Mesothelial cell of epicardium (in vitro differentiated cells): ENCODE data around the gene EFCAB9. TPM values are rescaled to one million over a fixed set of nuclear protein-coding genes. Genes with fewer than 3 reads are reported as not detected.

ENCODE experiments used
- DNase-seq, 2 experiments: peaks; one replicate each; pipeline ENCODE4 v3.0.0; 2021; ENCODE audit warnings: low spot score in 2 of 2; ENCODE audit not compliant: unreplicated experiment in 2 of 2
- H3K27ac Mint-ChIP-seq: 2 replicates; pipeline ENCODE4 v1.8.0; 2021; ENCODE audit warnings: mixed read lengths
- H3K27me3 Mint-ChIP-seq: 2 replicates; pipeline ENCODE4 v1.8.0; 2021; ENCODE audit warnings: low read depth, mixed read lengths
- H3K36me3 Mint-ChIP-seq: 2 replicates; pipeline ENCODE4 v1.8.0; 2021; ENCODE audit warnings: mixed read lengths
- H3K4me1 Mint-ChIP-seq: 2 replicates; pipeline ENCODE4 v1.8.0; 2021; ENCODE audit warnings: mixed read lengths
- H3K4me3 Mint-ChIP-seq: 2 replicates; pipeline ENCODE4 v1.8.0; 2021; ENCODE audit warnings: mild to moderate bottlenecking, moderate library complexity, mixed read lengths
- H3K9me3 Mint-ChIP-seq: 2 replicates; pipeline ENCODE4 v1.8.0; 2021; ENCODE audit warnings: mixed read lengths
- total RNA-seq: library from RNA; stranded (reverse); gene quantifications from 3 replicates; pipeline ENCODE4 v1.2.1, GENCODE V29; 2021
- TF ChIP-seq, protein P1 (sequence below): fragments of 200-600 bp; sonication (generic); IDR thresholded peaks from one replicate; pipeline ENCODE4 v1.5.0; 2021; ENCODE audit warnings: antibody characterized with exemption; ENCODE audit not compliant: unreplicated experiment

Gene EFCAB9
- total RNA-seq, 1 donor from 2014 or later: not detected

DNA sequence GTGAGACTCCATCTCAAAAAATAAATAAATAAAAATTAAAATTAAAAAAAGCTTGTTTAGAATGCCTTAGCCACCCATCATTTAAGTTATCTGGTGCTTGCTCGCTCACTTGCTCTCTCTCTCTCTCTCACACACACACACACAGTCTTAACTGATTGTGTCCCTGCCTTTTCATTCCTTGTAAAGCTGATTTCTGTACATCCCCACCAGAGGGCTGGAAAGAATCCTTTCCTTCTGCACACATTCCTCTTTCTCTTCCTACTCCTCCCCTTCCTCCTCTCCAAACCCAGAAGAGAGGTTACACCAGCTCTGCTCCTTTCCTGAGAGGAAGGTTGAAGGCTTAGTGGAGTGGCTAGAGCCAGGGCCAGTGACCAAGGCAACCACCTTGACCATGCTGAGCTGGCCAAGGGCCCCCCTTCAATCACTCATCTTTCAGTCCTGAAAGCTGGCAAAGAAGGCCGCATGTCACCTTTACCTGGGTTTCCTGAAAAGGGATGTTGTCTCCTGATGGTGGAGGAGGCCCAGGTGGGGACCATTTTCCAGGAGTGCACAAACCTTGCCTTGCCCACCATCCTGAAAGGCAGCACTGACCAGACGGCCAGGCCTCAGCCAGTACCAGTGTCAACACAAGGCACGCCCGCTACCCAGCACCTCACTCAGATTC is 31.5 kb upstream of the EFCAB9 start:
- DNase-seq: no peak
- TF ChIP-seq, protein P1, sequence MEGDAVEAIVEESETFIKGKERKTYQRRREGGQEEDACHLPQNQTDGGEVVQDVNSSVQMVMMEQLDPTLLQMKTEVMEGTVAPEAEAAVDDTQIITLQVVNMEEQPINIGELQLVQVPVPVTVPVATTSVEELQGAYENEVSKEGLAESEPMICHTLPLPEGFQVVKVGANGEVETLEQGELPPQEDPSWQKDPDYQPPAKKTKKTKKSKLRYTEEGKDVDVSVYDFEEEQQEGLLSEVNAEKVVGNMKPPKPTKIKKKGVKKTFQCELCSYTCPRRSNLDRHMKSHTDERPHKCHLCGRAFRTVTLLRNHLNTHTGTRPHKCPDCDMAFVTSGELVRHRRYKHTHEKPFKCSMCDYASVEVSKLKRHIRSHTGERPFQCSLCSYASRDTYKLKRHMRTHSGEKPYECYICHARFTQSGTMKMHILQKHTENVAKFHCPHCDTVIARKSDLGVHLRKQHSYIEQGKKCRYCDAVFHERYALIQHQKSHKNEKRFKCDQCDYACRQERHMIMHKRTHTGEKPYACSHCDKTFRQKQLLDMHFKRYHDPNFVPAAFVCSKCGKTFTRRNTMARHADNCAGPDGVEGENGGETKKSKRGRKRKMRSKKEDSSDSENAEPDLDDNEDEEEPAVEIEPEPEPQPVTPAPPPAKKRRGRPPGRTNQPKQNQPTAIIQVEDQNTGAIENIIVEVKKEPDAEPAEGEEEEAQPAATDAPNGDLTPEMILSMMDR: no peak
- peaks cover 13% of the 10 kb centered on the region for H3K4me1 Mint-ChIP-seq
- no peak overlapping the region for H3K27ac Mint-ChIP-seq
- no peak overlapping the region for H3K4me3 Mint-ChIP-seq
- H3K9me3 Mint-ChIP-seq: no peaks in the 10 kb centered on the region
- H3K36me3 Mint-ChIP-seq: no peaks in the 10 kb centered on the region
- no peaks in the 10 kb centered on the region for H3K27me3 Mint-ChIP-seq

DNA sequence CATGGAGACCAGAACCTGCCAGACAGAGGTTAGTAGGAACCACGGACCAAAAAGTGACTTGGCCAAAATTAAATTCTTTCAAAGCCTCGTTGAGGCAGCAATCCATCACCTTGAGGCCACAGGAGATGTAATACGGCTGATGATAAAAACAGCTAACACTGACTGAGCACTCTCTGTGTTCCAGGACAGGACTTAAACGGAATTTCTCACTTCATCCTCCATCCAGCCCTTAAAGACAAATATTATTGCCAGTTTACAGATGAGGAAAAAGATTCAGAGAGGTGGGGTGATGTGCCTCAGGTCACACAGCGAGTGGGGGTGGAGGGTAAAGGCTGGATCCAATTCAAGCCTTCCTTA is 31.0 kb upstream of the EFCAB9 start:
- Mint-ChIP-seq H3K27ac (no peak overlapping the region), H3K4me1 (peaks cover 13% of the 10 kb centered on the region), H3K9me3 (no peaks in the 10 kb centered on the region), H3K27me3 (no peaks in the 10 kb centered on the region), H3K4me3 (no peak overlapping the region), H3K36me3 (no peaks in the 10 kb centered on the region)
- TF ChIP-seq, protein P1: no peak
- no peak for DNase-seq

DNA sequence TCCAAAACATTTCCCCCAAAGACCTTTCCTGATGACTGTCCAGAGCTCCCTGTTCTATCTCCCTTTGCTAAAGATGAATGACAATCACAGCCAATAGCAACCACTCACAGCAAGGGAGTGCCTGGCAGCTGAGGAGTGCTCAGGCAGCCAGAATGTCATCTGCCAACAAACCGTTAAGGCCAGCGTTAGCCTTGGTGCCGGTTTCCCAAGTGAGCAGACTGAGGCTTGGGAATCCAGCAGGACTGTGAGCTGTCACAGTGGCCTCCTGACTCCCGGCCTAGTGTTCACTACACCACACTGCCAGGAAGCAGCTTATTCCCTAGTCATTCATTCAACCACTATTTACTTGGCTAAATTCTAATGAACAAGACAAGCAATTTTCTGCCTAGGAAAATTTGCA is 30.6 kb upstream of the EFCAB9 start:
- H3K27me3 Mint-ChIP-seq: no peaks in the 10 kb centered on the region
- peaks cover 13% of the 10 kb centered on the region for H3K4me1 Mint-ChIP-seq
- H3K36me3 Mint-ChIP-seq: no peaks in the 10 kb centered on the region
- TF ChIP-seq, protein P1: no peak
- no peaks in the 10 kb centered on the region for H3K9me3 Mint-ChIP-seq
- no peak for DNase-seq
- no peak overlapping the region for H3K27ac Mint-ChIP-seq
- H3K4me3 Mint-ChIP-seq: no peak overlapping the region

DNA sequence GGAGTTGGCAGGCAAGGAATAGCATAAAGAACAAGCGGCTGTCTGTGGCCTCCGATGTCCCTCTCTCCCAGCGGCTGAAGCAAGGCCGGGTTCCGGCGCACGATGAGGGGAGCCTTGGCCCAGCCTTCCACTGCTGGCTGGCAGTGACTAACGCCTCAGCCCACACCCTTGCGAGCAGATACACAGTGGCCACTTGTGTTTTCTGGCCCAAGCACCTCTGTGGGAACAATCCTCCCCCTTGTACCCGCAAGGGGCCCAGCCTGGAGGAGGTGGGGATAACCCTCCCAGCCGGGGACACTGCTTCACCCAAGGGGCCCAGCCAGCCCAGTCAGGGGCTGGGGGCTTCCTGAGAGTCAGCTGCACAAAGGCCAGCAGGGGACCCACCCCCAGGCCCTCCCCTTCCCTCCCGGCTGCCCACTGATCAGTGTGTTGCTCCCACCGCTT is 29.2 kb upstream of the EFCAB9 start:
- H3K27ac Mint-ChIP-seq: no peak overlapping the region

DNA sequence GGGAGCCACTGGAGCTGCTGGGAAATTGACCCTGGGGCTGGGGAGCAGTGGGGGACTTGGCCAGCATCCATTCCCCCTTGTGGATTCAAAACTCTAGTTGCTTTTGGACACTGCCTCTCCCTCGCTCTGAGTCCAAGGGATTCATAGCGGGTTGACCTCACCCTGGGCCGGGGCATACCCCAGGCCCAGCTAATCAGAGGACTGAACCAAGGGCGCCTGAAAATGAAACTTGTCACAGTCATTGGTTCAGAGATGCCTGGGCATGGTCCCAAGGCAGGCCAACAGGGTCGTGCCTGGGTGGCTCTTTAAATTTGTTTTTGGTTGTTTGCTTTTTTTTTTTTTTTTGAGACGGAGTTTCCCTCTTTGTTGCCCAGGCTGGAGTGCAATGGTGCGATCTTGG is 28.5 kb upstream of the EFCAB9 start:
- Mint-ChIP-seq H3K27ac (no peak overlapping the region), H3K27me3 (no peaks in the 10 kb centered on the region), H3K4me3 (no peak overlapping the region), H3K36me3 (no peaks in the 10 kb centered on the region), H3K9me3 (no peaks in the 10 kb centered on the region), H3K4me1 (peaks cover 12% of the 10 kb centered on the region)
- DNase-seq: no peak
- TF ChIP-seq, protein P1: no peak

More for the DNA sequence above, 29.2 kb upstream of the EFCAB9 start:
- Mint-ChIP-seq H3K27me3 (no peaks in the 10 kb centered on the region), H3K36me3 (no peaks in the 10 kb centered on the region), H3K4me3 (no peak overlapping the region), H3K9me3 (no peaks in the 10 kb centered on the region), H3K4me1 (peaks cover 13% of the 10 kb centered on the region)
- TF ChIP-seq, protein P1: no peak
- no peak for DNase-seq
